Erythroblast (primary cell): ENCODE data around the gene SETBP1.

ENCODE experiments used
- DNase-seq, 2 experiments: peaks; one replicate each; lab custom pipeline; 2025; lab: John Stamatoyannopoulos, UW
- GATA1 ChIP-seq: IDR thresholded peaks from 2 replicates; pipeline ENCODE4 v1.6.1; 2011; ENCODE audit warnings: low read depth, mild to moderate bottlenecking, control low read depth, low read length, moderate library complexity
- POLR2A ChIP-seq: IDR thresholded peaks from 2 replicates; pipeline ENCODE4 v1.6.1; 2011; ENCODE audit warnings: mild to moderate bottlenecking, low read length

Gene SETBP1

DNA sequence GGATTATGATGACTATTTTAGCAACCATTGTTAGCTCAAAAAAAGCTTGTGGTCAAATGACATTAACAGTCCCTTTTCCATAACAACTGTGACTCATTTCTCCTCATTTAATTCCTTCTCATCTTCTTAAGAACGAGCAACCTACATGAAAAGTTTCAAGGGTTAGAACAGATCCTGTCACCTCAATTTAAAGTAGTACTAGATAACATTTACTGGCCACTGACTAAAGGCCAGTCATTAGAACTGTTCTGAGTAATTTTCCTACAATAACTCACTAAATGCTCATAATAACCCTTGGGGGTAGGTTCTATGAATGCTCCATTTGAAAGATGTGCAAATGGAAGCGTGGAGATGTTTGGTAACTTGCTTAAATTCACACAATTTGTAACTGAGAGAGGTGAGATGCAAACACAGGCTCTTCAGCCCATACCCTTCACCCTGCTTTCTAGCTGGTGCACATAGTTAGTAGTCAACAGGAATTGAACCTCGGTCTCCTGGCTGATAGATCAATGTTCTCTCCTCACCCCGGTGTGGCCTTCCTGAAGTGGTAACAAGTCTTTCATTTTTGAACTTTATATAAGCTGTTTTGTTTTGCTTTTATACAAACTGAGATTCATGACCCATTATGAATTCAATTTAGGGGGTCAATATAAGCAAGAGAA lies 212.5 kb downstream of the SETBP1 start:
- DNase-seq, result no peak
- TF ChIP-seq POLR2A, result no peak
- TF ChIP-seq GATA1, result no peak

DNA sequence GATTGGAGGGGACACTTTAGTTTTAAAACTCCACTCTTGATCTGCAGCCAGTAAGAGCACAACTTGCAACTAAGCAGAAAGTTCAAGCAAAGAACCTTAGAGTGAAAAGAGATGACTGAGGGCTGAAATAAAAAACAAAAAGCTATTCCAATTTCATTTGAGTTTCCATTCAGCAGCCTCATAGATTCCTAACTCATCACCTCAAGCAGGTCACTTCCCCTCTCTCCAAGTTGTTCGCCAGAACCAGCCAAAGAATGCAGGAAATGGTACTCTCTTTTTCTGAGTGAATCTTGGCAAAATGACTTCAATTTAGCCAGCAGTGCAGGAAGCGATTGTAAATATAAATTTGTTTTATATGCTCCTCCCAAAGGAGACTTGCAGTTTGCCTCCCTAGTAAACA lies 213.3 kb downstream of the SETBP1 start:
- TF ChIP-seq POLR2A (no peak), GATA1 (no peak)
- DNase-seq, result no peak

DNA sequence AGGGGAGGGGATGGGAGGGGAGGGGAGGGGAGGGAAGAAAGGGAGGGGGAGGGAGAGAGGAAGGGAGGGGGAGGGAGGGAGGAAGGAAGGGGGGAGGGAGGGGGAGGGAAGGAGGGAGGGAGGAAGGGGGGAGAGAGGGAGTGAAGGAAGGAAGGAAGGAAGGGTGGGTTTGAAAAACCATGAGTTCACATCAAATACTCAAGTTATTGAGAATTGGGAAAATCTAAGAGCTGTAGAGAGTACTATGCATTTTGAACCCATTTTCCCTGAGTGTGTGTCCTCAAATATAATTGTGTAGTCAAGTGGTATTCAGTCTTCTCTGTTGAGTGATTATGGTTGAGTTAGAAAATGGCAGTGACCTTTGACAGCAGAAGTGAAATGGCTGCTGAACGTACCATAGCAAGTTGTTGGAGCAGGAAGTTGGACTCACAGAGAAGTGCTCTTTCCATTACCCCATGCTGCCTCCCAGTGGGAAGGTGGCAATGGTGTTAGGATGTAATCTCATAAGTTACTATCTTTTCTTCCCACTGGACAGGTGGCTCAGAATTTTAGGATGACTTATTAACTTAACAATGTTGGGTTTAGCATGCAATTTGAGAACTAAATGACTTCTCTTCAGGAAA lies 214.6 kb downstream of the SETBP1 start:
- peak; percentile 19 to 47 for DNase-seq
- TF ChIP-seq GATA1, result no peak
- TF ChIP-seq POLR2A, result no peak

DNA sequence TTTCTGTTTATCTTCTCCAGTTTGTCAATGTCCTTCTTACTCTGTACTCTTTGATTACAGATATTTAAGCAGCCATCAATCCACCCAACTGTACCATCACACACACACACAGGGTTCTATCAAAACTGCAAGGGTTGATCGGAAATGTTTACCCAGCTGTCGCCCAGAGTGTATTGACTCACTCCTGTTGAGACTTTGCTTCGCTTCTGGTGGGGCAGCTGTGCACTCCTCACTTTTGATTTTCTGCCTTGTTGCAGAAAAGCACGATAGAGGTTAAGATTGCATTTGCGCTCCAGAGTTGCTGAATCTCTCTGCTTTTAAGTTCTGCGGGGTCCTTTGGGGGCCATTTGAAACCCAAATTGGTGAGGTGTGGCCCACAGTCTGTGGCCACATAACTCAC lies 216.2 kb downstream of the SETBP1 start:
- no peak for DNase-seq

DNA sequence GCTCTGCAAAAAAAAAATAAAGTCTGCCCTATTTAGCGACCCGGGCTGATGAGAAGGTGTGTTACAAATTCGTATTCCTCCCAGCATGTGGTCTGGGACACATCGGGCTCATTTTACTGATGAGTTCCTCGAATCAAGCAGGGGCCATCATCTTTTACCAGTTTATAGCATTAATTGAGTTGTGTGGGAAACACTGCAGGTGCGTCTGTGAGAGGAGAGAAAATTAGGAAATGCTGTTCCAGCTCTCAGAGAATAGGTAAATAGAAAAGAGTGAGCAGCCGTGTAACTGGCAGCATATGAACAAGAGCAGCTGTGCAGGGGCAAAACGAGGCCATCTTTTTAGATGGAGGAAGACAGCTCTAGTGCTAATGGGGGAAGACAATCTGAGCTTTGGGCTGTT lies 216.7 kb downstream of the SETBP1 start:
- DNase-seq, result no peak
- TF ChIP-seq GATA1, result no peak
- no peak for TF ChIP-seq POLR2A

More for the DNA sequence above, 216.2 kb downstream of the SETBP1 start:
- TF ChIP-seq GATA1 (no peak), POLR2A (no peak)

DNA sequence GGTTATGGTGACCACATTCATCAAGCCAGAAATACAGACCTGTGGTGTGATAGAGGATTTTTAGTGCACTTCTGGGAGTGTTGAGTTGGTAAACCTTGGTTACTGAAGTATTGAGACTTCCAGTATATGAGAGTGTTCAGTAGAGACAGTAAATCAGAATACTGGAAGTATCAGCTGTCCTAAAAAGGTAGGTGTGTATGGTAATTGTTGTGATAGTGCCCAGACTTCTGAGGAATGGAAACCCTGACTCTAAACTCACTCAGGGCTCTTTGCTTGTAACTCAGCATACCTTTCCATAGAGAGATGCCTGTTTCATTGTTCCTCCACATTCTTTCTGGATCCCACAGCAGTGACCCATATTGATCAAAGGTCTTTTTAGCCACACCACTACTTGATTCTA lies 217.1 kb downstream of the SETBP1 start:
- no peak for TF ChIP-seq POLR2A
- DNase-seq, result no peak

DNA sequence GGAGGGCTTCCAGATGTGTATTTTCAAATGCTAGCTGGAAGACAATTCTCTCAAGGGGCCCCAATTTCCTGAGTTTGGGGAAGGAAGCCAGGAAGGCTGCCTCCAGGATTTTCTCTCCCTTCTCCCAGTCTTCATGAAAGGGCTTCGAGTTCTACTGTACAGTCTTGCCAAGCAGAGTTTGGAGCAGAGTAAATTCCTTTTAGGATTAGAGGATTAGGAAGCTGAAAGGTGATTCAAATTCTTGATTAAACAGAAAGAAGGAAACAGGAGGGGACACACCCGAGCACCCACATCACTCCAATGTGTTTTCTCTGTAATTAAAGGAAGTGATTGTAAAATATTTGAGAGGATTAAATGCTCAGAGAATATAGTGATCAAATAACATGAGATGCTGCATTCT lies 217.8 kb downstream of the SETBP1 start:
- TF ChIP-seq POLR2A, result no peak
- no peak for TF ChIP-seq GATA1
- no peak for DNase-seq

DNA sequence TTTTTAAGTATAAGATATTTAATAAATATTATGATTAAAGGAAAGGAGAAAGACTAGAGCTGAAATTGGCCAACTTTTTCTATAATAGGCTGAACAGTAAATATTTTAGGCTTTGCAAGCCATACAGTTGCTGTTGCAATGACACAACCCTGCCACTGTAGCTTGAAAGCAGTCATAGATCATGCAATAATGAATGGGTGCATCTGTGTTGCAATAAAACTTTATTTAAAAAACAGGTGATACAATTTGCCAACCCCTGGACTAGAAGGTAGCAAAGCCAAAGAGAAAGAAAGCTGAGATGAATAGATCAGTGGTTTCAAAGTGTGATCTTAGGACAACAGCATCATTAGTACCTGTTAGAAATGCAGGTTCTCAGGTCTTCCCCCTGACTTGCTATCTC lies 219.1 kb downstream of the SETBP1 start:
- TF ChIP-seq GATA1 (no peak), POLR2A (no peak)
- DNase-seq, result no peak

DNA sequence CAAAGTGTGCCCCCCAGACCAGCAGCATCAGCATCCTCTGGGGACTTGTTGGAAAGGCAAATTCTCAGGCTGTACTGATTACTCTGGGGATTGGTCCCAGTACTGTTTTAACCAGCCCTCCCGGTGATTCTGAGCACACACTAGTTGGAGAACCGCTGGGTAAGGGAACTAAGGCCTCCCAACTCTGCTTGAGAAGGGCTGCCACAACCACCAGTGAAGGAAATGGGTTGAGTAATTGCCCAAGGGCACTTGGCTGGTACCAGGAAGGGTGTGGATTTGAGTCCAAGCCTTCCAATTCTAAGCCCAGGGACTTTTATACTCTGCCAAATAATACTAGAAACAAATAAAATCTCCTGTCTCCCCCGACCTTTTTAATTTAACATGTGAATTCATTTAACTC lies 219.9 kb downstream of the SETBP1 start:
- DNase-seq, result no peak
- TF ChIP-seq GATA1 (no peak), POLR2A (no peak)

DNA sequence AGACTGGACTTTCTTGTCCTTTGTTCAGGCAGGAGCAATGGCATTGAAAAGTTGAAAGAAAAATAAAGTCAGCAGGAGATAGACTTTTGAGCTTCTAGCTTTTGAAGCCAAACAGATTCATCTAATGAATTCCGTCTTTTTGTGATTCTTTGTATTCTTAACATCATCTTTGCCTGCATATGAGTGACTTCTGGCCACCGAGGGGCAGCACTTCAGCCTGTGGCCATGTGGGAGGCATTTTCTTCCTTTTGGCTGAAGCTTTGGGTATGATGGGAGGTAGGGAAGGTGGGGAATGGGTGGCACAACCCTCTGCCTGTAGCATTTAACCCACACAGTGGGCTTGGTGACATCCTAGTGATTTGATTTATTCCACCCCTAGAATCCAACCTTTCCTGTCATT lies 220.6 kb downstream of the SETBP1 start:
- DNase-seq, result peak in 1 of 2 experiments; percentile 8
- no peak for TF ChIP-seq POLR2A
- TF ChIP-seq GATA1, result no peak

DNA sequence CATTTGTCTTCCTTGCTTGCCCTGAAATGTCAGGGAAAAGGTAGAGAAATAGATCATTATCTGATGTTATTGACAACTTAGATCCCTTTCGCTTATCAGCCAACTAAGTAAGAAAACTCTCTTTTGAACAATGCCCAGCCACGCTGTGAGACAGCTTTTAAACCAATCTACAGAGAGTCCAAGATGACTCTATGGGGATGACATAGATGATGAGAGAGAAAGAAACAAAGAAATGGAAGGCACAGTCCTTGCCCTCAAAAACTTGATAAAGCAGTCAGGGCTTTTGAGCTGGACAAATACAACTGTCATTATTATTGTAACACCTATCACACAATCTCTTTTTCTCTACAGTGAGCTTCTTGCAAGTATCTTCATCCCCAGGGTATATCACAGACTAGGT lies 222.6 kb downstream of the SETBP1 start:
- no peak for TF ChIP-seq POLR2A
- no peak for TF ChIP-seq GATA1
- no peak for DNase-seq

DNA sequence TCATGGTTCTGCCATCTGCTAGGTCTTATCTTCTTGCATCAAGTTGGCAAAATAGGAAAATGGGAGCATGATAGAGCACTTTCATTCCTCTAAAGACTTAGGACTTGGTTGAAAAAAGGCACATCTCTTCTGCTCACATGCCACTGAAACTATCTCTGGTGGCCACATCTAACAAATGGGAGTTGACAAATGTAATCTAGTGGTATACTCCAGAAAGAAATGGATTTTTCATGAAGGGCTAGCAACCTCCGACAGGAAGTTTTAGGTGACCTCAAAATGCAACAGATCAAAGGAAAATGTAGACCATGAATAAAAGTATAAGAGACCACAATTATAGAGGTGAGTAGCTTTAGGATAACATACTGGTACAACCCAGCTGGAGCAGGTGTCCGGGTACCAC lies 224.1 kb downstream of the SETBP1 start:
- no peak for DNase-seq
- TF ChIP-seq GATA1 (no peak), POLR2A (no peak)

DNA sequence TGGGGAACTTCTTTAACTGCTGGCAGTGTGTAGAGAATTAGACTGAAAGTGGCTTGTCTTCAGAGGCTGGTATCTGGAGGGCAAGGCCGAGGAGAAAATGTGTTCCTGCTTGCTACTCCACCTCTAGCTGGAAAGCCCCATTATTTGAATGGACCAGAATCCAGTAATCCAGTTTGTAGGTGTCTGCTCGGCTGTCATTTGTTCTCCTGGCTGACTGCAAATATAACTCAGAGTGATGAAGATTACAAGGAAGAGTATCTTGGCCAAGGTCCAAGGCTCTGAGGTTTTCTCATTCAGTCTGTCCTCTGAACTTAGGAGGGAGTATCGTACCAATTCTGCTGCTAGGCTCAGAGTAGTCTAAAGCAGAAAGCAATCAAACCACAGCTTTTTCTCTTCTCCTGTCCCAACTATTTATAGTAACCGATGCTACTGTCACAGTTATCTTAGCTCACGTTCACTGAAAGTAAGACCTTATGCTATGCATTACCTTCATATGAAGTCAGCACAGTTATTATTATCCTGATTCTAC lies 228.6 kb downstream of the SETBP1 start:
- no peak for DNase-seq
- TF ChIP-seq GATA1 (no peak), POLR2A (no peak)

DNA sequence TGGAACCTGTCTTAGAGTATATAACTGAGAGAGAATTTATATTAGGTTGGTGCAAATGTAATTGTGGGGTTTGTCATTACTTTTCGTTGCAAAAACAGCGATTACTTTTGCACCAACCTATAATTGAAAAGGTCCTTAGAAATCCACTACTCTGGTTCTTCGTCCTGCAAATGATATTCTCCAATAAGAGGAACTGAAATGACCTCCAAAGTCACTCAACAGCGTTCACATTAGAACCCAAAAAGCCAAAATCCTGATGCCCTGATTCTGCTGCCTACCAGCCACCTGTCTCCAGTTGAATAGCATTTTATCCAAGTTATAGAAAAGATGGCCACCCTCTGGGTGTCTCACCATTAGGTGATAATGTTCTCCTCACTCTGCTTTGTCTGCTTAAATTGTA lies 230.6 kb downstream of the SETBP1 start:
- DNase-seq, result no peak
- TF ChIP-seq POLR2A (no peak), GATA1 (no peak)

DNA sequence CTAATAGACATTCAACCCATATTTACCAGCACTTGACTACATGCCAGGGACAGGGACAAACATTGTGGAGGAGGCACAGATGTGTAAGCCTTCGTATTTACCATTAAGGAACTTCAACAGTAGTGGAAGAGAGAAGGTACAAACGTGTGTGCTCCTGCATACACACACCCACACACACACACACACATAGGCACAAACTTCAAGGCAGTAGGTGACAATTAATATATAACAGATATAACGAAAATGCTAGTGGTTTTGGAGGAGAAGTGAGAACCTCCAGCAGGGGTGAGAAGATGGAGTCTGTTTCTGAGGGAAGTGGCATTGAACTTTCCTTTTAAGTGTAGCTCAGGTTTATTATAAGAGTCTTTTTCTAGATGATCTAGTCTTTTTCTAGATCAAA lies 231.1 kb downstream of the SETBP1 start:
- TF ChIP-seq GATA1 (no peak), POLR2A (no peak)
- no peak for DNase-seq
